Fibroblast of mammary gland (primary cell): ENCODE results near the gene HEPH.
A peak's percentile ranks its signal among the peaks of the same experiment; 100 is the strongest.

Experiments used
- DNase-seq: peaks from one replicate; pipeline ENCODE4 v3.0.0-alpha.2; 2010; ENCODE audit warnings: low read depth
- H3K4me3 ChIP-seq: 2 replicates; pipeline ENCODE4 v1.5.1; 2011; ENCODE audit warnings: low read depth, mild to moderate bottlenecking, low read length, moderate library complexity; ENCODE audit not compliant: control insufficient read depth
- CTCF ChIP-seq: conservative IDR thresholded peaks from 2 replicates; pipeline ENCODE4 v1.5.1; 2011; ENCODE audit warnings: low read depth, low read length, inconsistent platforms; ENCODE audit not compliant: control insufficient read depth, insufficient read depth

Gene HEPH

GRCh38 chrX:66149519-66149918 is 14.5 kb upstream of the HEPH start:
- no peak for TF ChIP-seq CTCF
- no peak for DNase-seq
- H3K4me3 ChIP-seq: no peak overlapping the region

GRCh38 chrX:66150163-66150562 is 13.9 kb upstream of the HEPH start:
- H3K4me3 ChIP-seq: no peak overlapping the region
- no peak for TF ChIP-seq CTCF
- peak; percentile 24 for DNase-seq

GRCh38 chrX:66162331-66162822 is 1.7 kb upstream of the HEPH start:
- DNase-seq: no peak
- H3K4me3 ChIP-seq: no peak overlapping the region
- TF ChIP-seq CTCF: no peak

GRCh38 chrX:66163447-66163846 is 600 bp upstream of the HEPH start:
- H3K4me3 ChIP-seq: no peak overlapping the region
- TF ChIP-seq CTCF: no peak
- no peak for DNase-seq

- TF ChIP-seq CTCF: no peak
- no peak for DNase-seq
- H3K4me3 ChIP-seq: peak overlapping the region; percentile 45
Observed at GRCh38 chrX:66164470-66164869, 423 bp downstream of the HEPH start.

- TF ChIP-seq CTCF: no peak
- H3K4me3 ChIP-seq: peak overlapping the region; percentile 45
- DNase-seq: no peak
Observed at GRCh38 chrX:66164931-66165330, 884 bp downstream of the HEPH start.

GRCh38 chrX:66166671-66167070 is 2.6 kb downstream of the HEPH start:
- no peak overlapping the region for H3K4me3 ChIP-seq
- no peak for TF ChIP-seq CTCF
- no peak for DNase-seq
